Erythroblast (primary cell): ENCODE measurements around the gene SELENOI.

ENCODE experiments used
- GATA1 ChIP-seq: IDR thresholded peaks from 2 replicates; pipeline ENCODE4 v1.6.1; 2011; ENCODE audit warnings: low read depth, mild to moderate bottlenecking, control low read depth, low read length, moderate library complexity
- POLR2A ChIP-seq: IDR thresholded peaks from 2 replicates; pipeline ENCODE4 v1.6.1; 2011; ENCODE audit warnings: mild to moderate bottlenecking, low read length

DNA sequence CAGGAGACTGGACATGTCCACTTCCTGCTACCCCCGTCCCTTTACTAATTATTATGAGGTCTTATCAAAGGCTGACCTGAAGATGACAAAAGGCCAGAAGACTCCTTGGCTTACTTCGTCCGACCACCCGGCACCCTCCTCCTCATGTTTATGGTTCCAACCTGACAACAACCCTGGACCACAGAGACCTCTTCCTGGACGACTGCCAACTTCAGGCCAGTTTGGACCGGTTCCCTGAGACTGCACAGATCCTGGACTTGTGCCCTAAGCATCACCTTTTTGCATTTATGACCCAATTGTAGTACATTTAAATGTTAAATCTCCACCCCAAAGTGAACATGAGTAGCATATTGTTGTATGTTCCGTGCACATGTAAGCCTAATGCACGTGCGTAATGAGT is 61.6 kb downstream of the SELENOI start:
- TF ChIP-seq POLR2A (no peak), GATA1 (no peak)
